SK-N-SH (cell line): ENCODE measurements around the gene GSS. TPM values are rescaled to one million over a fixed set of nuclear protein-coding genes. Genes with fewer than 3 reads are reported as not detected.

ENCODE experiments used
- CTCF ChIA-PET: fragments of 300-600, 350-600 bp; formaldehyde crosslinking; extraction: SDS; loops from one replicate; lab custom pipeline; 2021; lab: Yijun Ruan, JAX
- POLR2A ChIA-PET: fragments of 350-600 bp; sonication (Branson Sonifier 250); formaldehyde crosslinking; extraction: SDS; loops from one replicate; lab custom pipeline; 2020; ENCODE audit warnings: antibody characterized with exemption, inconsistent platforms; lab: Yijun Ruan, JAX
- DNase-seq: peaks from one replicate; pipeline ENCODE4 v3.0.0; 2012
- H2AFZ ChIP-seq: fragments of 200-600 bp; sonication (generic); 2 replicates; pipeline ENCODE4 v1.8.1; 2016; ENCODE audit warnings: antibody characterized with exemption, mild to moderate bottlenecking, low read depth
- H3F3A ChIP-seq: fragments of 200-600 bp; sonication (generic); replicated peaks from 2 replicates; pipeline ENCODE3; 2016; ENCODE audit warnings: antibody characterized with exemption, mild to moderate bottlenecking; ENCODE audit not compliant: insufficient read depth
- H3K27ac ChIP-seq, 2 experiments: fragments of 200-500 bp in 1 of 2; fragments of 200-600 bp in 1 of 2; sonication (Bioruptor generic) in 1 of 2; sonication (generic), shearing (Covaris generic) in 1 of 2; 2 replicates each; pipeline versions ENCODE4 v1.5.1 to v1.6.1; 2014 to 2016; ENCODE audit warnings: low read depth in 2 of 2, inconsistent platforms in 1 of 2, low read length in 1 of 2, mild to moderate bottlenecking in 1 of 2, mixed read lengths in 1 of 2
- H3K27me3 ChIP-seq: fragments of 200-600 bp; sonication (generic), shearing (Covaris generic); 2 replicates; pipeline ENCODE4 v1.6.1; 2016; ENCODE audit warnings: mixed run types; ENCODE audit not compliant: insufficient read depth
- H3K36me3 ChIP-seq, 2 experiments: fragments of 200-500 bp in 1 of 2; fragments of 200-600 bp in 1 of 2; sonication (Bioruptor generic) in 1 of 2; sonication (generic) in 1 of 2; replicated peaks in 1 of 2; 2 replicates each; pipeline versions ENCODE3 to v1.5.1; 2014 to 2016; ENCODE audit warnings: low read length in 1 of 2, mild to moderate bottlenecking in 1 of 2; ENCODE audit not compliant: insufficient read depth in 2 of 2, control insufficient read depth in 1 of 2
- H3K4me1 ChIP-seq, 2 experiments: fragments of 200-500 bp in 1 of 2; fragments of 200-600 bp in 1 of 2; sonication (Bioruptor generic) in 1 of 2; sonication (generic), shearing (Covaris generic) in 1 of 2; 2 replicates each; pipeline versions ENCODE4 v1.5.1 to v1.6.1; 2014 to 2016; ENCODE audit warnings: low read depth in 1 of 2, low read length in 1 of 2, mixed run types in 1 of 2; ENCODE audit not compliant: insufficient read depth in 2 of 2, control insufficient read depth in 1 of 2
- H3K4me2 ChIP-seq: fragments of 200-600 bp; sonication (generic), shearing (Covaris generic); 2 replicates; pipeline ENCODE4 v1.6.1; 2017; ENCODE audit warnings: mixed run types
- H3K4me3 ChIP-seq, 2 experiments: fragments of 200-500 bp in 1 of 2; fragments of 200-600 bp in 1 of 2; sonication (Bioruptor generic) in 1 of 2; sonication (generic), shearing (Covaris generic) in 1 of 2; 2 replicates each; pipeline versions ENCODE4 v1.5.1 to v1.8.1; 2014 to 2016; ENCODE audit warnings: low read depth in 2 of 2, inconsistent platforms in 1 of 2, low read length in 1 of 2, mild to moderate bottlenecking in 1 of 2, mixed read lengths in 1 of 2, moderate library complexity in 1 of 2
- H3K79me2 ChIP-seq: fragments of 200-600 bp; sonication (generic); 2 replicates; pipeline ENCODE4 v1.8.1; 2017; ENCODE audit warnings: mild to moderate bottlenecking; ENCODE audit not compliant: insufficient read depth
- H3K9ac ChIP-seq: fragments of 200-600 bp; sonication (generic); 2 replicates; pipeline ENCODE4 v1.6.1; 2017; ENCODE audit warnings: mixed run types
- H3K9me2 ChIP-seq: fragments of 200-600 bp; sonication (generic); 2 replicates; pipeline ENCODE4 v1.6.1; 2017; ENCODE audit warnings: mixed run types
- H3K9me3 ChIP-seq: fragments of 200-600 bp; sonication (generic); 2 replicates; pipeline ENCODE4 v1.6.1; 2017; ENCODE audit warnings: mixed run types, mild to moderate bottlenecking, moderate library complexity
- H4K20me1 ChIP-seq: fragments of 200-600 bp; sonication (generic); 2 replicates; pipeline ENCODE4 v1.6.1; 2017; ENCODE audit warnings: mild to moderate bottlenecking, mixed run types; ENCODE audit not compliant: insufficient read depth
- EP300 ChIP-seq, 2 experiments: IDR thresholded peaks; 2 replicates each; pipeline versions ENCODE4 v1.4.0 to v1.6.1; 2012; ENCODE audit warnings: borderline replicate concordance in 1 of 2, low read depth in 1 of 2, low read length in 1 of 2
- FOSL2 ChIP-seq: IDR thresholded peaks from 2 replicates; pipeline ENCODE4 v1.4.0; 2012; ENCODE audit warnings: low read depth, mild to moderate bottlenecking, moderate library complexity, borderline replicate concordance
- FOXM1 ChIP-seq: IDR thresholded peaks from 2 replicates; pipeline ENCODE4 v1.4.0; 2012; ENCODE audit warnings: low read depth, mild to moderate bottlenecking
- GATA2 ChIP-seq: sonication (generic); formaldehyde crosslinking; IDR thresholded peaks from 2 replicates; pipeline ENCODE4 v1.5.0; 2020; ENCODE audit warnings: mild to moderate bottlenecking, missing genetic modification reagents
- JUND ChIP-seq: IDR thresholded peaks from 2 replicates; pipeline ENCODE4 v1.4.0; 2012
- MXI1 ChIP-seq: IDR thresholded peaks from 2 replicates; pipeline ENCODE4 v1.6.1; 2012; ENCODE audit warnings: mild to moderate bottlenecking, low read depth, low read length, improper control_type of control experiment
- NFIC ChIP-seq: IDR thresholded peaks from 2 replicates; pipeline ENCODE4 v1.4.0; 2012; ENCODE audit warnings: borderline replicate concordance
- RFX5 ChIP-seq: IDR thresholded peaks from 2 replicates; pipeline ENCODE4 v1.6.1; 2012; ENCODE audit warnings: mild to moderate bottlenecking, improper control_type of control experiment, low read length
- USF1 ChIP-seq: IDR thresholded peaks from 2 replicates; pipeline ENCODE4 v1.4.0; 2012; ENCODE audit warnings: low read depth, borderline replicate concordance
- YY1 ChIP-seq: IDR thresholded peaks from 2 replicates; pipeline ENCODE4 v1.4.0; 2012; ENCODE audit warnings: low read depth, mild to moderate bottlenecking
- WGBS: methylation state at CpG from one replicate; pipeline ENCODE4 v1.1.6; 2017; ENCODE audit warnings: low lambda C conversion rate; 5-methylcytosine and 5-hydroxymethylcytosine counted together
- polyA plus RNA-seq, 3 experiments: library from polyadenylated mRNA; depleted of rRNA; stranded (reverse); fragments of >200 nt; gene quantifications; 2 replicates each; pipeline ENCODE4 v1.2.3, GENCODE V29; 2012
- TF ChIP-seq, protein P1 (sequence below): IDR thresholded peaks from 2 replicates; pipeline ENCODE4; 2012
- TF ChIP-seq, protein P2 (sequence below): IDR thresholded peaks from 2 replicates; pipeline ENCODE4 v1.4.0; 2012; ENCODE audit warnings: low read depth
- TF ChIP-seq, protein P3 (sequence below): IDR thresholded peaks from 2 replicates; pipeline ENCODE4 v1.6.1; 2012; ENCODE audit warnings: mild to moderate bottlenecking, low read depth, low read length, moderate library complexity

The GSS gene
- polyA plus RNA-seq, 1 of the 3 experiments (the other 2 are of a cell fraction), result 95.6 TPM

DNA sequence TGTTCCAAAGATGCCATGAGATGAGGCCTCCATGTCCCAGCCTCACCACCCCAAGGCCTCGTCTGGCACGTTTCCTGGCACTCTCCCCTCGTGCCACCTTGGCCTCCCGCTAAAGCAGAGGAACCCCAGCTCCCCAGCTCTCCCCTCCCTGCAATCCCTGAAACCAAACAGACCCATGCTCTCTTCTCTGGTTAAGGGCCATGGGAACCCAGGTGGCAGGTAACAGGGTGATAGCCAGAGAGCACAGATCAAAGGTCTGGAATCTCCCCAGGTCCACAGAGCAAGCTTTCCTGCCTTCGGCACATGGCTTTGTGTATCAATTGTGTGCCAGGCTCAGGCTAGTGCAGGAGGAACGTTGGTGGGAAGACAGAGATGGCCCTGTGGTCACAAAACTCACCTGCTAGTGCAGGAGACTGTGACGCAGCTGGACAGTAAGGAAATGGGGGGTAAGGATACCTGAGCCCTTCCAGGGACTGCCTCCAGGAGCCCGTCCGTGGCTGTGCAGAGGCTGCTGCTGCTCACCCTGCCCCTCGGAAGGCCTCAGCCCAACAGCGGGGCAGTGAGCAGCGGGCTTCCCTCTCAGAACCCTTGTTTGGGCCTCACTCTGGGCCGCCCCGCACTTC is 39.0 kb upstream of the GSS start:
- Histone ChIP-seq H3K9ac (no peak overlapping the region), H3K9me3 (no peaks in the 10 kb centered on the region), H3K36me3 (peaks cover 0 to 39% of the 10 kb centered on the region in 2 experiments), H3K9me2 (no peaks in the 10 kb centered on the region), H4K20me1 (no peaks in the 10 kb centered on the region), H2AFZ (no peak overlapping the region), H3K79me2 (no peaks in the 10 kb centered on the region), H3K4me1 (no peaks in the 10 kb centered on the region), H3K27ac (no peak overlapping the region), H3F3A (no peaks in the 10 kb centered on the region), H3K27me3 (no peaks in the 10 kb centered on the region), H3K4me2 (no peak overlapping the region), H3K4me3 (no peak overlapping the region)
- WGBS, result 91% methylated on average over 10 of the region's 14 CpGs
- no peak for DNase-seq
- ChIA-PET POLR2A (interaction anchor here (1.1 kb wide), 1 partner anchor 9 kb away, joined by 3 read pairs; no protein-coding TSS in a partner anchor), CTCF (interaction anchor here (0.8 kb wide), 1 partner anchor 126 kb away, joined by 3 read pairs; no protein-coding TSS in a partner anchor)
- TF ChIP-seq, protein P1, sequence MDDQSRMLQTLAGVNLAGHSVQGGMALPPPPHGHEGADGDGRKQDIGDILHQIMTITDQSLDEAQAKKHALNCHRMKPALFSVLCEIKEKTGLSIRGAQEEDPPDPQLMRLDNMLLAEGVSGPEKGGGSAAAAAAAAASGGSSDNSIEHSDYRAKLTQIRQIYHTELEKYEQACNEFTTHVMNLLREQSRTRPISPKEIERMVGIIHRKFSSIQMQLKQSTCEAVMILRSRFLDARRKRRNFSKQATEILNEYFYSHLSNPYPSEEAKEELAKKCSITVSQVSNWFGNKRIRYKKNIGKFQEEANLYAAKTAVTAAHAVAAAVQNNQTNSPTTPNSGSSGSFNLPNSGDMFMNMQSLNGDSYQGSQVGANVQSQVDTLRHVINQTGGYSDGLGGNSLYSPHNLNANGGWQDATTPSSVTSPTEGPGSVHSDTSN, result no peak
- TF ChIP-seq NFIC, result no peak
- no peak for TF ChIP-seq EP300 (IDR thresholded peaks at IDR 0.05; ENCODE audit: borderline replicate concordance in 1 of 2, low read depth in 1 of 2, low read length in 1 of 2)
- TF ChIP-seq, protein P2, sequence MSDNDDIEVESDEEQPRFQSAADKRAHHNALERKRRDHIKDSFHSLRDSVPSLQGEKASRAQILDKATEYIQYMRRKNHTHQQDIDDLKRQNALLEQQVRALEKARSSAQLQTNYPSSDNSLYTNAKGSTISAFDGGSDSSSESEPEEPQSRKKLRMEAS, result no peak
- TF ChIP-seq FOXM1, result no peak
- no peak for TF ChIP-seq USF1
- TF ChIP-seq JUND, result no peak
- no peak for TF ChIP-seq FOSL2
- TF ChIP-seq YY1, result no peak

GRCh38 chr20:34993941-34994508 is 38.4 kb upstream of the GSS start:
- no peak for DNase-seq
- Histone ChIP-seq H3K79me2 (no peaks in the 10 kb centered on the region), H2AFZ (no peak overlapping the region), H3K9me3 (no peaks in the 10 kb centered on the region), H3K36me3 (peaks cover 0 to 33% of the 10 kb centered on the region in 2 experiments), H3K27me3 (no peaks in the 10 kb centered on the region), H3K27ac (no peak overlapping the region), H3K9me2 (no peaks in the 10 kb centered on the region), H3K4me2 (no peak overlapping the region), H3K9ac (no peak overlapping the region), H3K4me1 (no peaks in the 10 kb centered on the region), H3K4me3 (no peak overlapping the region), H4K20me1 (no peaks in the 10 kb centered on the region), H3F3A (no peaks in the 10 kb centered on the region)
- WGBS, result 93% methylated on average over 13 of the region's 22 CpGs
- TF ChIP-seq GATA2 (CRISPR knock-in tag) (no peak), NFIC (no peak), FOXM1 (no peak), RFX5 (no peak), MXI1 (no peak), JUND (no peak)
- TF ChIP-seq, protein P2, result no peak
- TF ChIP-seq, protein P3, sequence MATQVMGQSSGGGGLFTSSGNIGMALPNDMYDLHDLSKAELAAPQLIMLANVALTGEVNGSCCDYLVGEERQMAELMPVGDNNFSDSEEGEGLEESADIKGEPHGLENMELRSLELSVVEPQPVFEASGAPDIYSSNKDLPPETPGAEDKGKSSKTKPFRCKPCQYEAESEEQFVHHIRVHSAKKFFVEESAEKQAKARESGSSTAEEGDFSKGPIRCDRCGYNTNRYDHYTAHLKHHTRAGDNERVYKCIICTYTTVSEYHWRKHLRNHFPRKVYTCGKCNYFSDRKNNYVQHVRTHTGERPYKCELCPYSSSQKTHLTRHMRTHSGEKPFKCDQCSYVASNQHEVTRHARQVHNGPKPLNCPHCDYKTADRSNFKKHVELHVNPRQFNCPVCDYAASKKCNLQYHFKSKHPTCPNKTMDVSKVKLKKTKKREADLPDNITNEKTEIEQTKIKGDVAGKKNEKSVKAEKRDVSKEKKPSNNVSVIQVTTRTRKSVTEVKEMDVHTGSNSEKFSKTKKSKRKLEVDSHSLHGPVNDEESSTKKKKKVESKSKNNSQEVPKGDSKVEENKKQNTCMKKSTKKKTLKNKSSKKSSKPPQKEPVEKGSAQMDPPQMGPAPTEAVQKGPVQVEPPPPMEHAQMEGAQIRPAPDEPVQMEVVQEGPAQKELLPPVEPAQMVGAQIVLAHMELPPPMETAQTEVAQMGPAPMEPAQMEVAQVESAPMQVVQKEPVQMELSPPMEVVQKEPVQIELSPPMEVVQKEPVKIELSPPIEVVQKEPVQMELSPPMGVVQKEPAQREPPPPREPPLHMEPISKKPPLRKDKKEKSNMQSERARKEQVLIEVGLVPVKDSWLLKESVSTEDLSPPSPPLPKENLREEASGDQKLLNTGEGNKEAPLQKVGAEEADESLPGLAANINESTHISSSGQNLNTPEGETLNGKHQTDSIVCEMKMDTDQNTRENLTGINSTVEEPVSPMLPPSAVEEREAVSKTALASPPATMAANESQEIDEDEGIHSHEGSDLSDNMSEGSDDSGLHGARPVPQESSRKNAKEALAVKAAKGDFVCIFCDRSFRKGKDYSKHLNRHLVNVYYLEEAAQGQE, result no peak
- ChIA-PET CTCF (interaction anchor here (0.8 kb wide), 1 partner anchor 125 kb away, joined by 3 read pairs; no protein-coding TSS in a partner anchor), POLR2A (interaction anchor here (1.1 kb wide), 1 partner anchor 9 kb away, joined by 3 read pairs; no protein-coding TSS in a partner anchor)
